Measurements from ENCODE around the gene VSIG1. TPM values are rescaled to one million over a fixed set of nuclear protein-coding genes. Genes with fewer than 3 reads are reported as not detected.

The VSIG1 gene
- total RNA-seq, 1 experiment from 2014 or later = 0.07 TPM

- TF ChIP-seq SRF (IDR thresholded peaks at IDR 0.05; ENCODE audit: low read depth) (no peak), RAD21 (IDR thresholded peaks at IDR 0.05; ENCODE audit: low read depth) (peak; percentile 46), CBX3 (IDR thresholded peaks at IDR 0.05; ENCODE audit: low read depth) (no peak)
- TF ChIP-seq, protein P1, sequence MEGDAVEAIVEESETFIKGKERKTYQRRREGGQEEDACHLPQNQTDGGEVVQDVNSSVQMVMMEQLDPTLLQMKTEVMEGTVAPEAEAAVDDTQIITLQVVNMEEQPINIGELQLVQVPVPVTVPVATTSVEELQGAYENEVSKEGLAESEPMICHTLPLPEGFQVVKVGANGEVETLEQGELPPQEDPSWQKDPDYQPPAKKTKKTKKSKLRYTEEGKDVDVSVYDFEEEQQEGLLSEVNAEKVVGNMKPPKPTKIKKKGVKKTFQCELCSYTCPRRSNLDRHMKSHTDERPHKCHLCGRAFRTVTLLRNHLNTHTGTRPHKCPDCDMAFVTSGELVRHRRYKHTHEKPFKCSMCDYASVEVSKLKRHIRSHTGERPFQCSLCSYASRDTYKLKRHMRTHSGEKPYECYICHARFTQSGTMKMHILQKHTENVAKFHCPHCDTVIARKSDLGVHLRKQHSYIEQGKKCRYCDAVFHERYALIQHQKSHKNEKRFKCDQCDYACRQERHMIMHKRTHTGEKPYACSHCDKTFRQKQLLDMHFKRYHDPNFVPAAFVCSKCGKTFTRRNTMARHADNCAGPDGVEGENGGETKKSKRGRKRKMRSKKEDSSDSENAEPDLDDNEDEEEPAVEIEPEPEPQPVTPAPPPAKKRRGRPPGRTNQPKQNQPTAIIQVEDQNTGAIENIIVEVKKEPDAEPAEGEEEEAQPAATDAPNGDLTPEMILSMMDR (IDR thresholded peaks at IDR 0.05 in 2 of 3, conservative IDR thresholded peaks at IDR 0.05 in 1 of 3; ENCODE audit: borderline replicate concordance in 1 of 3, insufficient read depth in 1 of 3, low read depth in 2 of 3, low read length in 2 of 3) = peak; percentile 26 to 63 (median 61); a peak in 5 of 6 replicates
- H3K79me2 ChIP-seq (ENCODE audit: insufficient read depth, low read length) = no peaks in the 10 kb centered on the region
- no peaks in the 10 kb centered on the region for H4K20me1 ChIP-seq (ENCODE audit: insufficient read depth)
- H3K9me2 ChIP-seq (ENCODE audit: insufficient read depth) = no peaks in the 10 kb centered on the region
- H3K27ac ChIP-seq (ENCODE audit: low read depth, low read length) = no peak overlapping the region
- peak overlapping the region; percentile 46 for H3K4me2 ChIP-seq (ENCODE audit: low read length)
- H3K36me3 ChIP-seq (ENCODE audit: control insufficient read depth in 1 of 2, insufficient read depth in 2 of 2, low read length in 2 of 2) = no peaks in the 10 kb centered on the region
- H3K4me1 ChIP-seq (ENCODE audit: control insufficient read depth in 1 of 2, insufficient read depth in 2 of 2, low read length in 2 of 2) = peaks cover 0 to 5% of the 10 kb centered on the region in 2 experiments; a peak in 1 of 4 replicates
- no peak overlapping the region for H3K9ac ChIP-seq (ENCODE audit: low read length)
- H2AFZ ChIP-seq (ENCODE audit: low read depth, low read length, poor library complexity, severe bottlenecking) = peak overlapping the region; percentile 58
- no peak overlapping the region for H3K4me3 ChIP-seq (replicated peaks in 1 of 2; ENCODE audit: low read depth in 1 of 2, low read length in 2 of 2)
- DNase-seq (ENCODE audit: low read depth, low spot score) (peak; percentile 21), ATAC-seq (peak; percentile 93)
- ChIA-PET CTCF (interaction anchor here (0.6 kb wide), 1 partner anchor 19 kb away, joined by 3 read pairs; no protein-coding TSS in a partner anchor), RAD21 (ENCODE audit: low non-redundant PET in 1 of 2, low total read pairs in 2 of 2, uncharacterized antibody in 2 of 2, unreplicated experiment in 2 of 2) (interaction anchor here in 1 of 2 experiments (0.7 kb wide), 1 partner anchor 342 kb away, joined by 3 read pairs; no protein-coding TSS in a partner anchor), POLR2A (no interaction called here)
- no peaks in the 10 kb centered on the region for H3K9me3 ChIP-seq (ENCODE audit: control insufficient read depth in 1 of 2, insufficient read depth in 1 of 2, low read depth in 1 of 2, low read length in 2 of 2)
- intact Hi-C loops (cut with micrococcal nuclease) = no loop called here
- H3K27me3 ChIP-seq (ENCODE audit: insufficient read depth, low read length) = no peaks in the 10 kb centered on the region
- BruUV-seq (replicated peaks) = no TSS peak
Observed at GRCh38 chrX:108001218-108001814, 43.5 kb upstream of the VSIG1 start.

GRCh38 chrX:108018656-108019381 lies 26.0 kb upstream of the VSIG1 start:
- CTCF ChIA-PET = no interaction called here
- Histone ChIP-seq H4K20me1 (ENCODE audit: insufficient read depth) (no peaks in the 10 kb centered on the region), H2AFZ (ENCODE audit: low read depth, low read length, poor library complexity, severe bottlenecking) (no peak overlapping the region), H3K9me2 (ENCODE audit: insufficient read depth) (no peaks in the 10 kb centered on the region), H3K36me3 (ENCODE audit: control insufficient read depth in 1 of 2, insufficient read depth in 2 of 2, low read length in 2 of 2) (no peaks in the 10 kb centered on the region), H3K9me3 (ENCODE audit: control insufficient read depth in 1 of 2, insufficient read depth in 1 of 2, low read depth in 1 of 2, low read length in 2 of 2) (no peaks in the 10 kb centered on the region), H3K27ac (ENCODE audit: low read depth, low read length) (no peak overlapping the region), H3K79me2 (ENCODE audit: insufficient read depth, low read length) (no peaks in the 10 kb centered on the region), H3K4me3 (replicated peaks in 1 of 2; ENCODE audit: low read depth in 1 of 2, low read length in 2 of 2) (no peak overlapping the region), H3K9ac (ENCODE audit: low read length) (no peak overlapping the region), H3K27me3 (ENCODE audit: insufficient read depth, low read length) (no peaks in the 10 kb centered on the region), H3K4me2 (ENCODE audit: low read length) (no peak overlapping the region), H3K4me1 (ENCODE audit: control insufficient read depth in 1 of 2, insufficient read depth in 2 of 2, low read length in 2 of 2) (no peaks in the 10 kb centered on the region)
- DNase-seq (ENCODE audit: low read depth, low spot score) = no peak
- RAD21 ChIA-PET (ENCODE audit: low non-redundant PET in 1 of 2, low total read pairs in 2 of 2, uncharacterized antibody in 2 of 2, unreplicated experiment in 2 of 2) = no interaction called here
- no peak for ATAC-seq
- POLR2A ChIA-PET = no interaction called here
- intact Hi-C loops (cut with micrococcal nuclease) = no loop called here
- BruUV-seq (replicated peaks) = no TSS peak
- TF ChIP-seq ZFX (IDR thresholded peaks at IDR 0.05) (no peak), RAD21 (IDR thresholded peaks at IDR 0.05; ENCODE audit: low read depth) (no peak), EZH2phosphoT487 (IDR thresholded peaks at IDR 0.05; ENCODE audit: borderline replicate concordance) (no peak), EGR1 (IDR thresholded peaks at IDR 0.05; ENCODE audit: low read depth) (no peak), SP1 (IDR thresholded peaks at IDR 0.05; ENCODE audit: low read depth) (no peak), CBX3 (IDR thresholded peaks at IDR 0.05; ENCODE audit: low read depth) (no peak), ELF1 (IDR thresholded peaks at IDR 0.05; ENCODE audit: borderline replicate concordance, low read depth) (no peak)
- TF ChIP-seq, protein P2, sequence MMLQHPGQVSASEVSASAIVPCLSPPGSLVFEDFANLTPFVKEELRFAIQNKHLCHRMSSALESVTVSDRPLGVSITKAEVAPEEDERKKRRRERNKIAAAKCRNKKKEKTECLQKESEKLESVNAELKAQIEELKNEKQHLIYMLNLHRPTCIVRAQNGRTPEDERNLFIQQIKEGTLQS (IDR thresholded peaks at IDR 0.05) = no peak
- TF ChIP-seq, protein P3, sequence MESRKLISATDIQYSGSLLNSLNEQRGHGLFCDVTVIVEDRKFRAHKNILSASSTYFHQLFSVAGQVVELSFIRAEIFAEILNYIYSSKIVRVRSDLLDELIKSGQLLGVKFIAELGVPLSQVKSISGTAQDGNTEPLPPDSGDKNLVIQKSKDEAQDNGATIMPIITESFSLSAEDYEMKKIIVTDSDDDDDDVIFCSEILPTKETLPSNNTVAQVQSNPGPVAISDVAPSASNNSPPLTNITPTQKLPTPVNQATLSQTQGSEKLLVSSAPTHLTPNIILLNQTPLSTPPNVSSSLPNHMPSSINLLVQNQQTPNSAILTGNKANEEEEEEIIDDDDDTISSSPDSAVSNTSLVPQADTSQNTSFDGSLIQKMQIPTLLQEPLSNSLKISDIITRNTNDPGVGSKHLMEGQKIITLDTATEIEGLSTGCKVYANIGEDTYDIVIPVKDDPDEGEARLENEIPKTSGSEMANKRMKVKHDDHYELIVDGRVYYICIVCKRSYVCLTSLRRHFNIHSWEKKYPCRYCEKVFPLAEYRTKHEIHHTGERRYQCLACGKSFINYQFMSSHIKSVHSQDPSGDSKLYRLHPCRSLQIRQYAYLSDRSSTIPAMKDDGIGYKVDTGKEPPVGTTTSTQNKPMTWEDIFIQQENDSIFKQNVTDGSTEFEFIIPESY (IDR thresholded peaks at IDR 0.05; ENCODE audit: extremely low read depth, insufficient replicate concordance, low read length) = no peak
- TF ChIP-seq, protein P1 (IDR thresholded peaks at IDR 0.05 in 2 of 3, conservative IDR thresholded peaks at IDR 0.05 in 1 of 3; ENCODE audit: borderline replicate concordance in 1 of 3, insufficient read depth in 1 of 3, low read depth in 2 of 3, low read length in 2 of 3) = no peak

Data from HCT116 (cell line).